H1 (cell line): ENCODE results near the gene THSD1.

ENCODE experiments used
- CBX8 ChIP-seq: fragments of 300-800, 300-1000 bp; sonication (generic); IDR thresholded peaks from 2 replicates; pipeline ENCODE4 v1.7.1; 2016; ENCODE audit warnings: low read depth, low read length, borderline replicate concordance
- CHD2 ChIP-seq: IDR thresholded peaks from 2 replicates; pipeline ENCODE4 v1.6.1; 2012; ENCODE audit warnings: low read length, improper control_type of control experiment
- CTCF ChIP-seq, 3 experiments: IDR thresholded peaks; 1 replicate in 2 of 3; 2 replicates in 1 of 3; pipeline versions ENCODE4 v1.5.1 to v1.6.1; 2011; ENCODE audit warnings: low read length in 3 of 3, mild to moderate bottlenecking in 3 of 3, inconsistent platforms in 2 of 3, low read depth in 1 of 3, moderate library complexity in 1 of 3; ENCODE audit not compliant: insufficient read depth in 1 of 3; ENCODE audit errors: control extremely low read depth in 1 of 3
- EGR1 ChIP-seq: IDR thresholded peaks from 2 replicates; pipeline ENCODE4 v1.6.1; 2011; ENCODE audit warnings: low read depth, low read length, borderline replicate concordance
- EP300 ChIP-seq, 2 experiments: IDR thresholded peaks; 1 replicate in 1 of 2; 2 replicates in 1 of 2; pipeline ENCODE4 v1.6.1; 2011 to 2012; ENCODE audit warnings: low read depth in 2 of 2, low read length in 2 of 2, mild to moderate bottlenecking in 2 of 2, borderline replicate concordance in 1 of 2, inconsistent platforms in 1 of 2, moderate library complexity in 1 of 2
- EZH2 ChIP-seq: fragments of 200-600 bp; sonication (generic); IDR thresholded peaks from 2 replicates; pipeline ENCODE4 v1.7.1; 2012; ENCODE audit warnings: low read depth, mild to moderate bottlenecking, moderate library complexity, low read length, inconsistent platforms; ENCODE audit not compliant: severe bottlenecking
- POLR2A ChIP-seq, 2 experiments: IDR thresholded peaks; 1 replicate in 1 of 2; 2 replicates in 1 of 2; pipeline ENCODE4 v1.6.1; 2011; ENCODE audit warnings: low read depth in 2 of 2, low read length in 2 of 2, mild to moderate bottlenecking in 2 of 2; ENCODE audit errors: control extremely low read depth in 1 of 2
- SUZ12 ChIP-seq: fragments of 200-600 bp; sonication (generic); IDR thresholded peaks from 2 replicates; pipeline ENCODE4 v1.6.1; 2012; ENCODE audit warnings: mild to moderate bottlenecking, inconsistent platforms, low read length, moderate library complexity, mixed read lengths
- TAF1 ChIP-seq: IDR thresholded peaks from 2 replicates; pipeline ENCODE4 v1.6.1; 2011; ENCODE audit warnings: mild to moderate bottlenecking, low read depth, low read length
- ZNF274 ChIP-seq: IDR thresholded peaks from 2 replicates; pipeline ENCODE4 v1.7.0; 2012; ENCODE audit warnings: low read length, borderline replicate concordance; ENCODE audit errors: extremely low read depth

GRCh38 chr13:52393572-52394357 is 12.2 kb downstream of the THSD1 start:
- TF ChIP-seq TAF1 (no peak), POLR2A (IDR thresholded peaks at IDR 0.05; ENCODE audit: control extremely low read depth in 1 of 2, low read depth in 2 of 2, low read length in 2 of 2) (no peak), CTCF (IDR thresholded peaks at IDR 0.05; ENCODE audit: control extremely low read depth in 1 of 3, insufficient read depth in 1 of 3, low read depth in 1 of 3, low read length in 3 of 3) (no peak), SUZ12 (no peak), ZNF274 (no peak), EZH2 (no peak), EP300 (IDR thresholded peaks at IDR 0.05; ENCODE audit: borderline replicate concordance in 1 of 2, low read depth in 2 of 2, low read length in 2 of 2) (no peak), CHD2 (no peak), CBX8 (no peak), EGR1 (no peak)
